ENCODE data around the gene PXN. TPM values are rescaled to one million over a fixed set of nuclear protein-coding genes. Genes with fewer than 3 reads are reported as not detected.
A peak's percentile ranks its signal among the peaks of the same experiment; 100 is the strongest.

Gene PXN
- total and polyA plus RNA-seq, 10 of the 15 experiments (the other 5 are each of a cell fraction or from before 2014, with no cell fraction given): 1.0 to 32.0 (median 11.5) TPM

GRCh38 chr12:120225852-120226640 lies 39.5 kb downstream of the PXN start:
- SMC1A ChIA-PET (ENCODE audit: uncharacterized antibody, unreplicated experiment): interaction anchor here (2.6 to 8.5 kb wide), 4 partner anchors 12 to 65 kb away, joined by 26 to 152 read pairs (median 29); partner anchors contain the start of genes PXN, RNU4-2 and RPLP0
- Histone ChIP-seq H3K9me3 (replicated peaks; ENCODE audit: control insufficient read depth, insufficient read depth, low read length) (no peaks in the 10 kb centered on the region), H2AFZ (ENCODE audit: control insufficient read depth, low read depth, low read length) (peak overlapping the region; percentile 75), H3K9ac (ENCODE audit: control insufficient read depth, insufficient read depth, low read length) (peak overlapping the region; percentile 49; the same call in 1 of the 2 replicates), H3K79me2 (ENCODE audit: control insufficient read depth, insufficient read depth, low read length) (no peaks in the 10 kb centered on the region), H3K4me3 (peak overlapping the region; percentile 26; the same call in 1 of the 2 replicates), H3K4me2 (ENCODE audit: control insufficient read depth, insufficient read depth) (peak overlapping the region; percentile 69), H3K36me3 (ENCODE audit: control insufficient read depth in 2 of 2, insufficient read depth in 2 of 2, low read length in 1 of 2) (no peaks in the 10 kb centered on the region), H3K27me3 (replicated peaks in 1 of 2; ENCODE audit: control insufficient read depth in 2 of 2, insufficient read depth in 2 of 2, low read length in 1 of 2) (no peaks in the 10 kb centered on the region), H4K20me1 (ENCODE audit: control insufficient read depth, insufficient read depth) (no peaks in the 10 kb centered on the region), H3K27ac (ENCODE audit: control insufficient read depth, insufficient read depth) (peak overlapping the region; percentile 62), H3K4me1 (ENCODE audit: control insufficient read depth, insufficient read depth, low read length) (peaks cover 31% of the 10 kb centered on the region)
- FAIRE-seq: peak; percentile 70
- CTCF ChIA-PET: interaction anchor here (1.0 to 9.3 kb wide), 6 partner anchors 12 to 65 kb away, joined by 3 to 287 read pairs (median 38); partner anchors contain the start of genes PXN, RNU4-2 and RPLP0
- intact Hi-C loops (cut with micrococcal nuclease; ENCODE audit: unreplicated experiment): no loop called here
- RAD21 ChIA-PET (ENCODE audit: unreplicated experiment): interaction anchor here (1.1 to 7.5 kb wide), 4 partner anchors 26 to 41 kb away, joined by 4 to 170 read pairs (median 5); partner anchors contain the start of genes PXN and RPLP0
- 44% methylated on average over 13 of the region's 13 CpGs for WGBS (ENCODE audit: insufficient coverage, insufficient replicate concordance, low lambda C conversion rate, missing lambda C conversion rate)
- TF ChIP-seq EP300 (IDR thresholded peaks at IDR 0.05; ENCODE audit: borderline replicate concordance in 1 of 2, control insufficient read depth in 1 of 2, low read depth in 2 of 2, low read length in 2 of 2) (no peak), CREM (IDR thresholded peaks at IDR 0.05; ENCODE audit: low read depth) (no peak), CEBPZ (IDR thresholded peaks at IDR 0.05; ENCODE audit: low read depth, low read length) (no peak), CTCF (IDR thresholded peaks at IDR 0.05 in 2 of 3, conservative IDR thresholded peaks at IDR 0.05 in 1 of 3; ENCODE audit: control insufficient read depth in 2 of 3, extremely low read depth in 1 of 3, insufficient read depth in 1 of 3, low read depth in 3 of 3, low read length in 3 of 3) (peak in 1 of 3 experiments; percentile 22; a peak in 1 of 6 replicates), BHLHE40 (IDR thresholded peaks at IDR 0.05; ENCODE audit: borderline replicate concordance in 1 of 2, low read depth in 2 of 2, low read length in 1 of 2) (no peak), CHD2 (IDR thresholded peaks at IDR 0.05; ENCODE audit: borderline replicate concordance, low read depth, low read length) (no peak), SRF (IDR thresholded peaks at IDR 0.05; ENCODE audit: low read depth in 2 of 2, low read length in 2 of 2) (no peak), STAT3 (IDR thresholded peaks at IDR 0.05; ENCODE audit: low read depth, low read length) (no peak), KLF5 (IDR thresholded peaks at IDR 0.05; ENCODE audit: partially characterized antibody) (no peak), SREBF2 (IDR thresholded peaks at IDR 0.05; ENCODE audit: low read length) (no peak), CBX3 (IDR thresholded peaks at IDR 0.05; ENCODE audit: borderline replicate concordance, low read depth) (no peak), NR2C2 (IDR thresholded peaks at IDR 0.05; ENCODE audit: borderline replicate concordance, control insufficient read depth, insufficient read length, low read depth) (no peak), E2F4 (IDR thresholded peaks at IDR 0.05; ENCODE audit: low read depth, low read length) (no peak), ZNF384 (IDR thresholded peaks at IDR 0.05; ENCODE audit: borderline replicate concordance, low read depth, low read length) (no peak), YY1 (IDR thresholded peaks at IDR 0.05; ENCODE audit: low read depth, low read length) (0 out of 2 replicates have a peak, but pooled peaks have one; percentile 10), POLR2A (IDR thresholded peaks at IDR 0.05; ENCODE audit: low read depth, low read length) (peak; percentile 30; the same call in 1 of the 2 replicates)
- BruUV-seq (replicated peaks): no TSS peak
- in situ Hi-C loops (cut with MboI): loop anchor here (10.0 kb wide), 1 partner anchor 49 kb away; no protein-coding TSS in a partner anchor
- POLR2A ChIA-PET: interaction anchor here (3.4 kb wide), 1 partner anchor 40 kb away, joined by 17 read pairs; the partner anchor contains the start of gene PXN
- DNase-seq (ENCODE audit: low read depth, low spot score): no peak
- no peak for ATAC-seq
